ENCODE results near the gene DCTN4.
A peak's percentile ranks its signal among the peaks of the same experiment; 100 is the strongest.

The DCTN4 gene

GRCh38 chr5:150778517-150779396 is 19.9 kb upstream of the DCTN4 start, which contains the start of gene SMIM3:
TSS of gene SMIM3 (plus strand) at chr5:150778757. CDS start at chr5:150795441, 16,684 bp downstream.
- DNase-seq (ENCODE audit: low spot score): peak; percentile 71
- Histone ChIP-seq H3K18ac (ENCODE audit: low read length) (peak within 1 kb of the TSS; percentile 97), H2AK5ac (ENCODE audit: low read depth, low read length) (no peak within 1 kb of the TSS), H2AFZ (ENCODE audit: low read length) (peak within 1 kb of the TSS; percentile 97), H3K27ac (replicated peaks; ENCODE audit: low read length) (peak within 1 kb of the TSS; percentile 79), H2BK120ac (ENCODE audit: low read depth, low read length) (peak within 1 kb of the TSS; percentile 55), H3K79me1 (ENCODE audit: low read depth, low read length) (peaks cover 2% of the 10 kb centered on the region), H3K4me3 (ENCODE audit: low read length in 2 of 2) (peak within 1 kb of the TSS; percentile 73 to 88), H2BK12ac (ENCODE audit: low read length) (peak within 1 kb of the TSS; percentile 50), H2BK15ac (ENCODE audit: low read length) (peak within 1 kb of the TSS; percentile 82), H3K36me3 (replicated peaks in 1 of 2; ENCODE audit: control insufficient read depth in 2 of 2, insufficient read depth in 2 of 2, low read length in 2 of 2) (no peaks in the 10 kb centered on the region), H3K23ac (ENCODE audit: low read depth, low read length, poor library complexity) (peak within 1 kb of the TSS; percentile 76), H3K9ac (ENCODE audit: low read depth, low read length, poor library complexity) (peak within 1 kb of the TSS; percentile 92), H3K4me2 (ENCODE audit: insufficient read depth, low read length, poor library complexity, severe bottlenecking) (peak within 1 kb of the TSS; percentile 96), H4K8ac (ENCODE audit: low read depth, low read length) (no peak within 1 kb of the TSS), H3K4ac (ENCODE audit: low read length) (no peak within 1 kb of the TSS), H3K14ac (ENCODE audit: low read length) (no peak within 1 kb of the TSS), H3K4me1 (ENCODE audit: control insufficient read depth in 2 of 2, insufficient read depth in 1 of 2, low read depth in 1 of 2, low read length in 2 of 2) (peaks cover 8 to 9% of the 10 kb centered on the region in 2 donors), H3K27me3 (ENCODE audit: control insufficient read depth in 3 of 3, insufficient read depth in 3 of 3, low read depth in 1 of 3, low read length in 3 of 3) (peaks cover 0 to 2% (median 0%) of the 10 kb centered on the region in 3 experiments), H4K91ac (ENCODE audit: low read depth, low read length, poor library complexity) (no peak within 1 kb of the TSS), H3K9me3 (replicated peaks in 1 of 2; ENCODE audit: control insufficient read depth in 2 of 2, insufficient read depth in 1 of 2, low read depth in 1 of 2, low read length in 2 of 2) (no peaks in the 10 kb centered on the region), H2BK5ac (ENCODE audit: low read length) (peak within 1 kb of the TSS; percentile 97)
- no CpG with 5 or more reads among the region's 59 CpGs for WGBS, 2 donors (ENCODE audit: extremely low coverage in 2 of 2, insufficient read length in 2 of 2, insufficient replicate concordance in 1 of 2)

- Histone ChIP-seq H3K4me3 (ENCODE audit: low read length in 2 of 2) (peak overlapping the region; percentile 73 to 88), H3K79me1 (ENCODE audit: low read depth, low read length) (no peaks in the 10 kb centered on the region), H2AK5ac (ENCODE audit: low read depth, low read length) (no peak overlapping the region), H3K23ac (ENCODE audit: low read depth, low read length, poor library complexity) (peak overlapping the region; percentile 76), H4K8ac (ENCODE audit: low read depth, low read length) (no peak overlapping the region), H3K36me3 (replicated peaks in 1 of 2; ENCODE audit: control insufficient read depth in 2 of 2, insufficient read depth in 2 of 2, low read length in 2 of 2) (no peaks in the 10 kb centered on the region), H4K91ac (ENCODE audit: low read depth, low read length, poor library complexity) (no peak overlapping the region), H2BK15ac (ENCODE audit: low read length) (peak overlapping the region; percentile 82), H3K4ac (ENCODE audit: low read length) (no peak overlapping the region), H3K27me3 (ENCODE audit: control insufficient read depth in 3 of 3, insufficient read depth in 3 of 3, low read depth in 1 of 3, low read length in 3 of 3) (peaks cover 0 to 2% (median 0%) of the 10 kb centered on the region in 3 experiments), H3K4me2 (ENCODE audit: insufficient read depth, low read length, poor library complexity, severe bottlenecking) (peak overlapping the region; percentile 73), H2BK12ac (ENCODE audit: low read length) (peak overlapping the region; percentile 50), H2BK5ac (ENCODE audit: low read length) (peak overlapping the region; percentile 97), H3K14ac (ENCODE audit: low read length) (no peak overlapping the region), H3K9ac (ENCODE audit: low read depth, low read length, poor library complexity) (peak overlapping the region; percentile 89), H3K4me1 (ENCODE audit: control insufficient read depth in 2 of 2, insufficient read depth in 1 of 2, low read depth in 1 of 2, low read length in 2 of 2) (peaks cover 6 to 10% of the 10 kb centered on the region in 2 donors), H3K9me3 (replicated peaks in 1 of 2; ENCODE audit: control insufficient read depth in 2 of 2, insufficient read depth in 1 of 2, low read depth in 1 of 2, low read length in 2 of 2) (no peaks in the 10 kb centered on the region), H2AFZ (ENCODE audit: low read length) (peak overlapping the region; percentile 97), H3K18ac (ENCODE audit: low read length) (peak overlapping the region; percentile 97), H2BK120ac (ENCODE audit: low read depth, low read length) (peak overlapping the region; percentile 55), H3K27ac (replicated peaks; ENCODE audit: low read length) (peak overlapping the region; percentile 65)
- WGBS, 2 donors (ENCODE audit: extremely low coverage in 2 of 2, insufficient read length in 2 of 2, insufficient replicate concordance in 1 of 2): no CpG with 5 or more reads among the region's 7 CpGs
- no peak for DNase-seq (ENCODE audit: low spot score)
Observed at GRCh38 chr5:150778088-150778516, 19.3 kb upstream of the DCTN4 start.

GRCh38 chr5:150777685-150778084 is 18.9 kb upstream of the DCTN4 start:
- Histone ChIP-seq H2BK5ac (ENCODE audit: low read length) (no peak overlapping the region), H2BK120ac (ENCODE audit: low read depth, low read length) (no peak overlapping the region), H2BK15ac (ENCODE audit: low read length) (no peak overlapping the region), H2AFZ (ENCODE audit: low read length) (peak overlapping the region; percentile 97), H3K4me2 (ENCODE audit: insufficient read depth, low read length, poor library complexity, severe bottlenecking) (no peak overlapping the region), H3K4me1 (ENCODE audit: control insufficient read depth in 2 of 2, insufficient read depth in 1 of 2, low read depth in 1 of 2, low read length in 2 of 2) (peaks cover 6 to 10% of the 10 kb centered on the region in 2 donors), H2AK5ac (ENCODE audit: low read depth, low read length) (no peak overlapping the region), H3K18ac (ENCODE audit: low read length) (no peak overlapping the region), H3K9ac (ENCODE audit: low read depth, low read length, poor library complexity) (no peak overlapping the region), H3K27ac (replicated peaks; ENCODE audit: low read length) (no peak overlapping the region), H3K27me3 (ENCODE audit: control insufficient read depth in 3 of 3, insufficient read depth in 3 of 3, low read depth in 1 of 3, low read length in 3 of 3) (peaks cover 0 to 2% (median 0%) of the 10 kb centered on the region in 3 experiments), H3K9me3 (replicated peaks in 1 of 2; ENCODE audit: control insufficient read depth in 2 of 2, insufficient read depth in 1 of 2, low read depth in 1 of 2, low read length in 2 of 2) (no peaks in the 10 kb centered on the region), H3K4ac (ENCODE audit: low read length) (no peak overlapping the region), H4K8ac (ENCODE audit: low read depth, low read length) (no peak overlapping the region), H4K91ac (ENCODE audit: low read depth, low read length, poor library complexity) (no peak overlapping the region), H3K23ac (ENCODE audit: low read depth, low read length, poor library complexity) (no peak overlapping the region), H3K4me3 (ENCODE audit: low read length in 2 of 2) (peak overlapping the region in 1 of 2 donors; percentile 73), H3K14ac (ENCODE audit: low read length) (no peak overlapping the region), H2BK12ac (ENCODE audit: low read length) (peak overlapping the region; percentile 50), H3K36me3 (replicated peaks in 1 of 2; ENCODE audit: control insufficient read depth in 2 of 2, insufficient read depth in 2 of 2, low read length in 2 of 2) (no peaks in the 10 kb centered on the region), H3K79me1 (ENCODE audit: low read depth, low read length) (no peaks in the 10 kb centered on the region)
- WGBS, 2 donors (ENCODE audit: extremely low coverage in 2 of 2, insufficient read length in 2 of 2, insufficient replicate concordance in 1 of 2): no CpG with 5 or more reads among the region's 3 CpGs
- DNase-seq (ENCODE audit: low spot score): no peak

GRCh38 chr5:150774145-150774544 is 15.3 kb upstream of the DCTN4 start:
- Histone ChIP-seq H4K91ac (ENCODE audit: low read depth, low read length, poor library complexity) (no peak overlapping the region), H3K23ac (ENCODE audit: low read depth, low read length, poor library complexity) (no peak overlapping the region), H3K4ac (ENCODE audit: low read length) (no peak overlapping the region), H2AFZ (ENCODE audit: low read length) (no peak overlapping the region), H3K9me3 (replicated peaks in 1 of 2; ENCODE audit: control insufficient read depth in 2 of 2, insufficient read depth in 1 of 2, low read depth in 1 of 2, low read length in 2 of 2) (no peaks in the 10 kb centered on the region), H2AK5ac (ENCODE audit: low read depth, low read length) (no peak overlapping the region), H3K79me1 (ENCODE audit: low read depth, low read length) (no peaks in the 10 kb centered on the region), H2BK15ac (ENCODE audit: low read length) (no peak overlapping the region), H4K8ac (ENCODE audit: low read depth, low read length) (no peak overlapping the region), H3K4me2 (ENCODE audit: insufficient read depth, low read length, poor library complexity, severe bottlenecking) (no peak overlapping the region), H3K27ac (replicated peaks; ENCODE audit: low read length) (no peak overlapping the region), H3K18ac (ENCODE audit: low read length) (no peak overlapping the region), H2BK12ac (ENCODE audit: low read length) (no peak overlapping the region), H3K14ac (ENCODE audit: low read length) (no peak overlapping the region), H3K9ac (ENCODE audit: low read depth, low read length, poor library complexity) (no peak overlapping the region), H3K27me3 (ENCODE audit: control insufficient read depth in 3 of 3, insufficient read depth in 3 of 3, low read depth in 1 of 3, low read length in 3 of 3) (peaks cover 0 to 4% (median 2%) of the 10 kb centered on the region in 3 experiments), H2BK120ac (ENCODE audit: low read depth, low read length) (no peak overlapping the region), H2BK5ac (ENCODE audit: low read length) (no peak overlapping the region), H3K36me3 (replicated peaks in 1 of 2; ENCODE audit: control insufficient read depth in 2 of 2, insufficient read depth in 2 of 2, low read length in 2 of 2) (no peaks in the 10 kb centered on the region), H3K4me1 (ENCODE audit: control insufficient read depth in 2 of 2, insufficient read depth in 1 of 2, low read depth in 1 of 2, low read length in 2 of 2) (peaks cover 6 to 10% of the 10 kb centered on the region in 2 donors), H3K4me3 (ENCODE audit: low read length in 2 of 2) (no peak overlapping the region)
- no CpG with 5 or more reads among the region's 1 CpG for WGBS, 2 donors (ENCODE audit: extremely low coverage in 2 of 2, insufficient read length in 2 of 2, insufficient replicate concordance in 1 of 2)
- DNase-seq (ENCODE audit: low spot score): no peak
